ENCODE results near the gene PLA2R1.

DNA sequence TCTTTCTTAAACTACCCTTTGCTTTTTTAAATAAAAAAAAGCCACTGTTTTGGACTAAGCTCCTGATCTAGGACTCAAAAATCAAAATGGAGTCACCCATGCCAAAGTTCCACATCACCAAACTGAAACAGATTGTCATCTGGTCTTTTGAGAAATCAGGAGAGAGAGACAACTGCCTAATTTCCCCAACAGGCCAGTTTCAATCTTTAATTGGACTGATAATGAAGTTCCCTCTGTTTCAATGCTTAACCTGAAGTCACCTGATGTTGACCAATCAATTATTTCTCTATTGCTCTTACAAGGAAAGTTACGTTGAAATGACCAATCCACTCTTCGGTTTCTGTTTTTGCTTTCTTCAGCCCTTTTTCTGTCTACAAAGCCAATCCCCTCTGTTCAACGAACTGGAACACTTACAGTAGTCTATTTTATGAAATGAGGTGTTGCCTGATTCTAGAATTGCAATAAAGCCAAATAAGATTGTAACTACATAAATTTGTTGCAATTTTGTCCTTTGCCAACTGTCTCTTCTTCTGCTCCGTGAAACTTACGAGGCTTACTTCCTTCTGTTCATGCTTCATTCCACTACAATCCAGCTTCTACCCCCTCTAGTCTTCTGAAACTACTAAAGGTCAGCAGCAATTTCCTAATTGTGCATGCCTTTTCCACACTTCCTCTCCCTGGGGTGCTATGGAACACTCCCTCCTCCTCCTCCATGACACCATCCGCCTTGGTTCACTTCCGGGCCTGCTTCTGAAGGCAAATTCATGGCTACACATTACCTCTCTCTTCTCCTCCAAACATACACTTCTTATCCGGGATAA is 169.2 kb downstream of the PLA2R1 start:
- TF ChIP-seq POLR2AphosphoS5 (IDR thresholded peaks at IDR 0.05; ENCODE audit: low read depth, low read length) (no peak), SIN3A (IDR thresholded peaks at IDR 0.05; ENCODE audit: borderline replicate concordance, insufficient read depth, low read depth, low read length) (no peak)
- TF ChIP-seq, protein P1, sequence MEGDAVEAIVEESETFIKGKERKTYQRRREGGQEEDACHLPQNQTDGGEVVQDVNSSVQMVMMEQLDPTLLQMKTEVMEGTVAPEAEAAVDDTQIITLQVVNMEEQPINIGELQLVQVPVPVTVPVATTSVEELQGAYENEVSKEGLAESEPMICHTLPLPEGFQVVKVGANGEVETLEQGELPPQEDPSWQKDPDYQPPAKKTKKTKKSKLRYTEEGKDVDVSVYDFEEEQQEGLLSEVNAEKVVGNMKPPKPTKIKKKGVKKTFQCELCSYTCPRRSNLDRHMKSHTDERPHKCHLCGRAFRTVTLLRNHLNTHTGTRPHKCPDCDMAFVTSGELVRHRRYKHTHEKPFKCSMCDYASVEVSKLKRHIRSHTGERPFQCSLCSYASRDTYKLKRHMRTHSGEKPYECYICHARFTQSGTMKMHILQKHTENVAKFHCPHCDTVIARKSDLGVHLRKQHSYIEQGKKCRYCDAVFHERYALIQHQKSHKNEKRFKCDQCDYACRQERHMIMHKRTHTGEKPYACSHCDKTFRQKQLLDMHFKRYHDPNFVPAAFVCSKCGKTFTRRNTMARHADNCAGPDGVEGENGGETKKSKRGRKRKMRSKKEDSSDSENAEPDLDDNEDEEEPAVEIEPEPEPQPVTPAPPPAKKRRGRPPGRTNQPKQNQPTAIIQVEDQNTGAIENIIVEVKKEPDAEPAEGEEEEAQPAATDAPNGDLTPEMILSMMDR (IDR thresholded peaks at IDR 0.05): no peak
- TF ChIP-seq, protein P2, sequence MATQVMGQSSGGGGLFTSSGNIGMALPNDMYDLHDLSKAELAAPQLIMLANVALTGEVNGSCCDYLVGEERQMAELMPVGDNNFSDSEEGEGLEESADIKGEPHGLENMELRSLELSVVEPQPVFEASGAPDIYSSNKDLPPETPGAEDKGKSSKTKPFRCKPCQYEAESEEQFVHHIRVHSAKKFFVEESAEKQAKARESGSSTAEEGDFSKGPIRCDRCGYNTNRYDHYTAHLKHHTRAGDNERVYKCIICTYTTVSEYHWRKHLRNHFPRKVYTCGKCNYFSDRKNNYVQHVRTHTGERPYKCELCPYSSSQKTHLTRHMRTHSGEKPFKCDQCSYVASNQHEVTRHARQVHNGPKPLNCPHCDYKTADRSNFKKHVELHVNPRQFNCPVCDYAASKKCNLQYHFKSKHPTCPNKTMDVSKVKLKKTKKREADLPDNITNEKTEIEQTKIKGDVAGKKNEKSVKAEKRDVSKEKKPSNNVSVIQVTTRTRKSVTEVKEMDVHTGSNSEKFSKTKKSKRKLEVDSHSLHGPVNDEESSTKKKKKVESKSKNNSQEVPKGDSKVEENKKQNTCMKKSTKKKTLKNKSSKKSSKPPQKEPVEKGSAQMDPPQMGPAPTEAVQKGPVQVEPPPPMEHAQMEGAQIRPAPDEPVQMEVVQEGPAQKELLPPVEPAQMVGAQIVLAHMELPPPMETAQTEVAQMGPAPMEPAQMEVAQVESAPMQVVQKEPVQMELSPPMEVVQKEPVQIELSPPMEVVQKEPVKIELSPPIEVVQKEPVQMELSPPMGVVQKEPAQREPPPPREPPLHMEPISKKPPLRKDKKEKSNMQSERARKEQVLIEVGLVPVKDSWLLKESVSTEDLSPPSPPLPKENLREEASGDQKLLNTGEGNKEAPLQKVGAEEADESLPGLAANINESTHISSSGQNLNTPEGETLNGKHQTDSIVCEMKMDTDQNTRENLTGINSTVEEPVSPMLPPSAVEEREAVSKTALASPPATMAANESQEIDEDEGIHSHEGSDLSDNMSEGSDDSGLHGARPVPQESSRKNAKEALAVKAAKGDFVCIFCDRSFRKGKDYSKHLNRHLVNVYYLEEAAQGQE (IDR thresholded peaks at IDR 0.05; ENCODE audit: insufficient read depth in 1 of 2, low read depth in 2 of 2, low read length in 1 of 2): no peak

Measured in Panc1 (cell line).